GM04503 (cell line): ENCODE results near the gene CITED1.

ENCODE experiments used
- DNase-seq: peaks from one replicate; pipeline ENCODE4 v3.0.0-alpha.2; 2012; ENCODE audit warnings: low read depth

Gene CITED1

DNA sequence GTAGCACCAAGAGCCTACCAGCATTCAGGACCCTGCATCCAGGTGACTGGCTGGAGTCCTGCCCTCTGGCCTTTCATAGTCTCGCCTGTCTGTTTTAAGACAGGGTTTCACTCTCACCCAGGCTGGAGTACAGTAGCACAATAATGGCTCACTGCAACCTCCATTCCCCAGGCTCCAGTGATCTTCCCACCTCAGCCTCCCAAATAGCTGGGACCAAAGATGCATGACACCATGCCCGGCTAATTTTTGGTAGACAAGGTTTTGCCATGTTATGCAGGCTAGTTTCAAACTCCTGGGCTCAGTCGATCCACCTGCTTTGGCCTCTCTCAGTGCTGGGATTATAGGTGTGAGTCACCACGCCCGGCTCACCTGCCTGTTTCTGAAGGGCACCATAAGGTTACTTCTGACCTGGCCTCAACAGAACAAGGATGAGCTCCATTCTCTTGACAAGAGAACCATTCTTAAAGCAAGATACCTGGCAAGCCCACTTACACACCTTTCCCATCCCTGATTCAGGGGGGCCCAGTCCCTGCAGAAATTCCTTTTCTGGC, 35.3 kb downstream of the CITED1 start:
- DNase-seq, result no peak

DNA sequence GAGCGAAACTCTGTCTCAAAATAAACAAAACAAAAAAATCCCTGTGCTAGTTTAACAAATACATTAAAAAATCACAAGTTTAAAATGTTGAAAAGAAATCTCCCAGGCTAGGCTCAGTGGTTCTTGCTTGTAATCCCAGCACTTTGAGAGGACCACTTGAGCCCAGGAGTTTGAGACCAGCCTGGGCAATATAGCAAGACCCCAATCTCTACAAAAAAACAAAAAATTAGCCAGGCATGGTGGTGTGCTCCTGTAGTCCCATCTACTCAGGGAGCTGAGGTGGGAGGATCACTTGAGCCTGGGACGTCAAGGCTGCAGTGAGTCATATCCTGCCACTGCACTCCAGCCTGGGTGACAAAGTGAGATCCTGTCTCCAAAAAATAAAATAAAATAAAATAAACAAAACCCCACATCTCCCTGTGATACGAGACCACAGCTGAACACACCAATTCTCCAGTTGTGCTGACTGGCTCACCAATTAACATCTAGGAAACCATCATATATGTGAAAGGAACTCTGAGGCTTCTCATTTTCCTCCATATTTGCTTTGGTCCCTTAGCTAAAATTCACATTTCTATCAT, 36.0 kb downstream of the CITED1 start:
- DNase-seq, result no peak

DNA sequence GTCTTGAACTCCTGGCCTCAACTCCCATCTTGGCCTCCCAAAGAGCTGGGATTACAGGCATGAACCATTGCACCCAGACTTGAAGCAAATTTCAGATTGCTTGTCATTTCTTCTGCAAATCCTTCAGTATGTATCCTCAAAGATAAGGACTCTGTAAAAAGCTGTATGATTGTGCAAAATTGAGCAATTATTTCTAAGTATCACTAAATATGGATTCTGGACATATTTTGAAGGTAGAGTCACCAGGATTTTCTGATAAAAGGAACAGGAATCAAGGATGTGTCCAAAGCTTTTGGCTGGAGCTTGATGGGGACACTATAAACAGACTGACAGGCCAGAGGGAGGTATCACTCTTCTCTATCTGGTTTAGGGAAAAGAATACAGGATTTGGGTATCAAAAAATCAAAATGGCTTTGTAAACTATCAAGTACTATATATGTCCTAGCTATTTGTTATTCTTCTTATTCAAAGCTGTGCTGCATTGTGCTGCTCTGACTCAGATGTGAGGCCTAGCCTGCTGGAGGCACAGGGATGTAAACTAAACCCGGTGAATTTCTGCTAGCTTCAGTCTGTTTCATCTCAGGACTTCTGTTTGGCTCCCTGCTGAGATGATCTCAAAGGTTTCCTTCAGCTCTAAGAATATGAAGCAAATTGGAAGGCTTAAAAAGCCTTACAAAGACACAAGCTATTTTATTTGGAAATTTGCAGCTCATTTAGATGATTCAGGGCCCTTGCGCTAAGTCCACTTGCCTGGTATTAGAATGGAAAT, 36.9 kb downstream of the CITED1 start:
- no peak for DNase-seq

DNA sequence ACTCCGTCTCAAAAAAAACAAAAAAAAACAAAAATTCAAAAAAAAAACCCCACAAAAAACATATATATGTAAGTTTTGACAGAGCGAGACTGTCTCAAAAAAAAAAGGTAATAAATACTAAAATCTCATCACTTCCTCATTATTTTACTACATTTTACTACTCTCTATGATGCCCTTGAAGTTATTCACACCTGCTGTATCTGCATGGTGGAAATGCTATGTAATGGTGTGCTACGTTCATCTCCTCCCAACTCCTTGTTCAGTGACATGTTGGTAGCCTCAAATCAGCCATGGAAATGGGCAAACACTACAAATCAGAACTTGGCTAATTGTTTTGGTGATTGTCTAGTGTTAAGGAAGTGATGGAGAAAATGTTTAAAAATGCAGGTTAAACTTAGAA, 40.5 kb downstream of the CITED1 start:
- no peak for DNase-seq

DNA sequence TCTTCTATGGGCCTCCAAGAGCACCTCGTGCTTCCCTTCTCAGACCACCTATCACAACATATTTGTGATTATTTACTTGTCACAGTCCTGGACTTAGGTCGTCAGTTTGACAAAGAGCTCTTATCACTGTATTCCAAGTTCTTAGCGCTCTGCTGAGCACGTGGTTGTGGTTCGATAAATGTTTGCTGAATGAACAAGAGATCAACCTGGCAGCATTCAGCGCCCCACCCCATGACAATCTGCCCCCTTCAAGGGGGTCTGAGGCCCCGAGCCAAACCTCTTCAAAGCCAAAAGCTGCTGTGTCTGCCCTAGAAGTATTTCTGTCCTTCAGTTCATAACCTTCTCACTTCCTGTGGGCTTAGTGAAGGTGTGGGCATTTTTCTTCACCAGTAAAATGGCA, 43.6 kb downstream of the CITED1 start:
- DNase-seq, result no peak

DNA sequence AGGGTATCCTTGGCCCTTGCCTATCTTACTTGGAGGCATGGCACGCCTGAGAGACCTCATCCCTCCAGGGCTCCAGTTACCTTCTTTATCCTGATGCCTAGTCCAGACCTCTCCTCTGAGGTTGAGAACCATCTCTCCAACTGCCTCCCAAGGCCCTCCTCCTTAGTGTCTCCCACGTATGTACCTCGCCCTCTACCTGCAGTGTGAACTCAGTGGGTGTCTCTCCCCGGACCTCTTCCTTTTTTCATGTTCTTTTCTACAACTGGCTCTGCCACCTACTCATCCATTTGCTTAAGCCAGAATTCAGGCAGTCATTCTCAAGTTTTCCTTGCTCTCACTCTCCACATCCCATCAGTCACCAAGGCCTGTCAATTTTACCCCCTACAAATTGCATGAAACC, 45.3 kb downstream of the CITED1 start:
- DNase-seq, result no peak

DNA sequence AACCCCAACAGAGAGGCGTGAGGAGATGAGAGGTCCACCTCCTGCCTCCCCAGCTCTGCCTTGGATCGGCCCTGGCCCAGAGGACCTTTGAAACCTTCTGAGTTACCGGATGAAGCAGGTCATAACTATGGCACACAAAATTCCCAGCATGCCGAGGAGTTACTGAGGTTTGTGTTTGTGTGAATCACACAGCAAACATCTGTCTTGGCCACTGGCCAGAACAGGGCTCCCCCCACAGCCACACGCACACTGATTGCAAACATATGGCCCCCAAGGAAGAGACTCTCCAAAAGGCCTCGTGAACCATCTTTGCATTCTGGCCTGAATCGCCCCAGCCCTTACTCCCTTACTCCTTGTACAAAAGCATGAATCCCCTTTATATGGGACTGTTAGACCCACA, 47.5 kb downstream of the CITED1 start:
- peak; percentile 42 for DNase-seq

DNA sequence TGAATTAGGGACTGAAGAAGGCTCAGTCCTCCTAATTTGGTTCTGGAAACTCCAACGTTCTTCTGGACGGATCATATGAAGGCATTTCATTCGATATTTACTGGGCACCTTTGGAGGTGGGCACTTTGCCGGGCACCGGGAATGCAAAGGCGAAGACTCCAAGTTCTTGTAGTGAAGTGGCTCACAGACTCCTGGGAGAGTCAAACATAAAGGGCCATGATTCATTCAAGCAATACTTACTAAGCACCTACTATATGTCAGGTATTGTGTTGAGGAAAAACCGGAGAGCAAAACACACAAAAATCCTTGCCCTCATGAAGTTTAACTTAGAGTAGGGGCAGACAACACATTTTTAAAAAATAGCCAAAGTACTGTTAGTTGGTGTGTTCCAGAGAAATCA, 49.9 kb downstream of the CITED1 start:
- DNase-seq, result no peak

DNA sequence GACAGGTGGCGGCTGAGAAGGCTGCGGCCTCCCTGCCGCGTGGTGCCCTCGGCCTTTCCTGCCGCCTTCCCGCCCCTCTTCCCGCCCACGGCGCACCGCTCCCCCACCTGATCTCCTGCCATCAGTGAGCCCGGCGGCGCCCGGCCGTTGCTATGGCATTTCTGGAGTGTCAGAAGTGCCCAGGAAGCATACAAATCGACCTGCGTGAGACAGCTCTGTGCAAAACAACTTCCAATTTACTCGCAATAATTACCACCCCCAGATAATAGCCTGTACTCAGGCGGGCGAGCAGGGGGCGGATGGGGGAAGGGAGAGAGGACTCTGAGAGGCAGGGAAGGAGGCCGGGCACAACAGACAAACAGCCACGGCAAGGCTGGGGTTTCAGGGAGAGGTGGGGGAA, 50.3 kb downstream of the CITED1 start:
- DNase-seq, result no peak

DNA sequence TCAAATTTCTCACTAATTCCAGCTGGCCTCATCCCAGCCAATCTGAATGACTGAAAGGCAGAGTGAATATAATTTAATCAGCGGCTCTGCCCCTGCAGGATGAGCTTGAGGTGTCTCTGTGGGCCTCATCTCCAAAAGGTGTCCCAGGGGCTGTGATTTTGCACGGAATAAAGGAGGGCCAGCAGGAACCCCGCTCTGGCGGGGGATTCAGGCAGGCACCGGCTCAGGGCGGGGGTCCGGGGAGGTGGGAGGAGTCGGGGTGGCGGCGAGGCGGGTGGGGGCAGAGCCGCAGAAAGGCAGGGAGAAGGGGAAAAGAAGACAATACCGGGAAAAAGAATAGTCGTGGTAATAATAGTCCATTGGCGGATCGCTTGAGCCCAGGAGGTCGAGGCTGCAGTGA, 50.9 kb downstream of the CITED1 start:
- DNase-seq, result no peak

DNA sequence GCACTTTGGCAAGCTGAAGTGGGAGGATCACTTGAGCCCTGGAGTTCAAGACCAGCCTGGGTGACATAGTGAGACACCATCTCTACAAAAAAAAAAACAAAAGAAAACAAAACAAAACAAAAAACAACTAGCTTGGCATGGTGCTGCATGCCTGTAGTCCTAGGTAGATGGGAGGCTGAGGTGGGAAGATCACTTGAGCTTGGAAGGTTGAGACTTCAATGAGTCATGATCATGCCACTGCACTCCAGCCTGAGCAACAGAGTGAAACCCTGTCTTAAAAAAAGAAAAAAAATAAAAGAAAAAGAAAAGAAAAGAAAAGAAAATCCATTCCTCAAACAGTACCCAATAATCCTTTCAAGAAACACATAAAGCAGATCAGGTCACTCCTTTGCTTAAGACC, 52.0 kb downstream of the CITED1 start:
- DNase-seq, result no peak
